Measurements from ENCODE around the gene DNAH14.
"Not testable (repeated sequence)": the region's sequence is repeated elsewhere in the genome, so short reads cannot be mapped to it uniquely, and the experiment has no call there.

The DNAH14 gene

DNA sequence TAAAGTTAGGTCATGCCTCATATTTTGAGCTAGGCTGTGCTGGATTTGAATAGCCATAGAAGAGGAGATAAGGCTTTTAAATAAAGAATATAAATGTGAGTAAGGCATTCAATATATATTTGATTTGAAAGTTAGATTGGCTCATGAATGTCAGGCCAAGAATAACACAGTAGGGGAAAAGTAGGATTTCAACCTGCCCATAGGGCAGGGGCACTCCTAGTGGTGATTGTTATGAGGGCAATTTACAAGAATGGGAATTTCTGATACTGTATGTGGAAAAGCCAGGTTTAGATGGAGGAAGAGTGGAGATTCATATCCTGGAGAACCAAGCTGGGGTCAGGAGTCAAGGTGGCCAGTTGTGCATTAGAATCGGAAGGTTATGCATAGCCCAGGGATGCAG lies 74.9 kb downstream of the DNAH14 start:
- no peak for DNase-seq

DNA sequence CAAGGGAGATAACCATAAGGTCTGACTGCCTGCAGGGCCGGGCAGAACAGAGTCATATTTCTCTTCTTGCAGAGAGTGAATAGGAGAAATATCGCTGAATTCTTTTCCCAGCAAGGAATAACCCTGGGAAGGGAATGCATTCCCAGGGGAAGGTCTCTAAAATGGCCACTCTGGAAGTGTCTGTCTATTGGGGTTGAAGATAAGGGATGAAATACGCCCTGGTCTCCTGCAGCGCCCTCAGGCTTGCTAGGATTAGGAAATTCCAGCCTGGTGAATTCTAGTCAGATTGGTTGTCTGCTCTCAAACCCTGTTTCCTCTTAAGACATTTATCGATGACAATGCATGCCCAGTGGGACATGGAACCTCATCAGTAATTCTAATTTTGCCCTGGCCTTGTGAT lies 76.9 kb downstream of the DNAH14 start:
- DNase-seq, result not testable (repeated sequence)

DNA sequence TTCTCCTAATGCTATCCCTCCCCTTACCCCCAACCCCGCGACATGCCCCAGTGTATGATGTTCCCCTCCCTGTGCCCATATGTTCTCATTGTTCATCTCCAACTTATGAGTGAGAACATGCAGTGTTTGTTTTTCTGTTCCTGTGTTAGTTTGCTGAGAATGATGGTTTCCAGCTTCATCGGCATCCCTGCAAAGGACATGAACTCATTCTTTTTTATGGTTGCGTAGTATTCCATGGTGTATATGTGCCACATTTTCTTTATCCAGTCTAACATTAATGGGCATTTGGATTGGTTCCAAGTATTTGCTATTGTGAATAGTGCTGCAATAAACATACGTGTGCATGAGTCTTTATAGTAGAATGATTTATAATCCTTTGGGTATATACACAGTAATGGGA lies 78.6 kb downstream of the DNAH14 start:
- DNase-seq, result not testable (repeated sequence)

DNA sequence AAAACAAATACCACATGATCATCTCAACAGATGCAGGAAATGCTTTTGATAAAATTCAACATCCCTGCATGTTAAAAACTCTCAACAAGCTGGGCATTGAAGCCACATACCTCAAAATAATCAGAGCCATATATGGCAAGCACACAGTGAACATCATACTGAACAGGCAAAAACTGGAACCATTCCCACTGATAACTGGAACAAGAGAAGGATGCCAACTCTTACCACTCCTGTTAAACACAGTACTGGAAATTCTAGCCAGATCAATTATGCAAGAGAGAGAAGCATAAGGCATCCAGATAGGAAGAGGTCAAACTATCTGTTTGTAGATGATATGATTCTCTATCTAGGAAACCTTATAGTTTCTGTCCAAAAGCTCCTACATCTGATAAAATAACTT lies 91.6 kb downstream of the DNAH14 start:
- no peak for DNase-seq

DNA sequence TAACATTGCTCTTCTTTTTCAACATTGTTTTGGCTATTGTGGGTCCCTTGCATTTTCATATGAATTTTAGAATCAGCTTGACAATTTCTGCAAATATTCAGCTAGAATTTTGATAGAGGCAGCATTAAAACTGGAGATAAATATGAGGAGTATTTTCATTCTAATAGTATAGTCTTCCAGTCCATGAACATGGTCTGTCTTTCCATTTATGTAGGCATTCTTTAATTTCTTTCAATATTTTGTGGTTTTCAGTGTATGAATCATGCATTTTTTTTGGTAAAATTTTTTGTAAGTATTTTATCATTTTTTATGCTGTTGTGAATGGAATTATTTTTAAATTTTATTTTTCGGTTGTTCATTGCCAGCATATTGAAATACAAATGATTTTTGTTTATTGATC lies 97.2 kb downstream of the DNAH14 start:
- no peak for DNase-seq

DNA sequence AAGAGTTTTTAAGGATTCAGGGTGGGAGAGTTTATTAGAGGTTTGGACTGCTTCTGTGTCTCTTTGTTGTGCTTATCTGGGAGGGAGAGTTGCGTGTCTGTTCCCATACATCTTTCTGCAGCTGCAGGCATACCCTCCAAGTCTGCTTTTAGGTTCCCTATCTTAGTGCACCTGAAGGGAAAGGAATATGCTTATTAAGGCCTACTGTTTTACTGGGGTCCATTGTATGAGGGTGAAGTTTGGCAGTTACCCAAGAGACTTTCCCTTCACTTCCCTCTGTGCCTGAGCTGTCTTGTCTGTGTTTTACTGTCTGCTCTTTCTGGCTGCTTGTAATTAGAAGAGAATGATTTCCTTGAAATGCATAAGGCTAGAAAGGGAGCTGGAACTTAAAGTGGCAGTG lies 107.0 kb downstream of the DNAH14 start:
- not testable (repeated sequence) for DNase-seq

DNA sequence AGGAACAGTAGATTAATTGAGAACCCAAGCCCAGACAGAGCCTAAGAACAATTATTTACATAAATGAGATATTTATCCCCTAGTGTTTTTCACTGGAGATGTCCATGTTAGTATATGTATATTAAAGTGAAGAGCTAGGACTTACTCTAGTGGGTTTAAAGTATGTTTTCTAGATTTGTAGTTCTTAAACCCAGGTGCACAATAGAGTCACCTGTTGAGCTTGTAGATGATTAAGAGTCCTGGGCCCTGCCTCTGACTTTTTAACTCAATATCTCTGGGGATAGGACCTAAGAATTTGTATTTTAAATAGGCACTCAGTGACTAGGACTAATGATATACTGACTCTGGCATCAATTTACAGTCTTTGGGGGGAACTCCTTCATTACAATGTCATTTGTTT lies 112.8 kb downstream of the DNAH14 start:
- no peak for DNase-seq

DNA sequence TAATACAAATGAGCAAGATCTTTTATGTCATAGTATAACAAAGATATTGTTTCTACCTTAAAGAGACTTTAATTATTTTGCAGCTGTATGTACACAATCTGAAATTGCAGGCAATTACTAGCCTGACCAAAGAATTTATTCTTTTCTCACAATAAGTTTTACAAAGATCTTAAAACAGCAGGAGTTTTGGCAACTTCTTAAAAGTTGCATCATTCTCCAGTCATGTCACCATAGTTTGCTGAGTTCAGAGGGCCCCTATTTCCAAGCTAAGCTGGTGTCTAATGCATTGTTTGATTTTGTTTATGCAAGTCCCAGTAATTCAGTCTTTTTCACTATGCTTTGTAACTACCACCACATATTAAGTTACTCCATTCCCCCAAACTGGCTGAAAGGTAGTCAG lies 114.8 kb downstream of the DNAH14 start:
- DNase-seq, result no peak

DNA sequence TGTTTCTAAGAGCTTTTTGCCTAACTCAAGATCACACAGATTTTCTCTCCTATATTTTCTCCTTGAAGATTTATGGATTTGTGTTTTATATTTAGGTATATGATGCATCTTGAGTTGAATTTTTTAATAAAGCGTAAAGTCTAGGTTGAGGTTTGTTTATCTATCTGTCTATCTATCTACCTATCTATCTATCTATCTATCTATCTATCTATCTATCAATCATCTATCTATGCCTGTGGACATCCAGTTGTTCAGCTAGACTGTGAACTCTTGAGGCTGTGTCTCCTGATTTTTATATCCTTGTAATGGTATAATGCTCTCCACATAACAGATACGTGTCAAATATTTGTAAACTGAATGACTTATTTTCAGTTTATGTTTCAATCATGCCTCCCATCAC lies 120.1 kb downstream of the DNAH14 start:
- DNase-seq, result no peak

DNA sequence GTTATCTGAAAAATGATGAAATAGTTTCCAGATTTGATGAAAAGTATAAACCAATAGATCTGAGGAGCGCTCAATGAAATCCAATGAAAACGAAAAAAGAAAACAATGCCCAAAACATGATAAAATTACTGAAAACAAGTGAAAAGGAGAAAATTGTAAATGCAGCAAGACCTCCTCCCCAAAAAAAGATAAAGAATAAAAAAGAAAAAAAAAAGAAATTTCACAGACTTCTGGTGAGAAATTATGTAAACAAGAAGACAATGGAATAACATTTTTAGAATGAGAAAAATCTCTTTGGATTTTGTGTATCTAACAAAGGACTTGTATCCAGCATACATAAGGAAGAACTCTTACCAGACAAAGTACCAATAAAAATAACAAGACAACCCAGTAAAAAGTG lies 134.2 kb downstream of the DNAH14 start:
- DNase-seq, result no peak

DNA sequence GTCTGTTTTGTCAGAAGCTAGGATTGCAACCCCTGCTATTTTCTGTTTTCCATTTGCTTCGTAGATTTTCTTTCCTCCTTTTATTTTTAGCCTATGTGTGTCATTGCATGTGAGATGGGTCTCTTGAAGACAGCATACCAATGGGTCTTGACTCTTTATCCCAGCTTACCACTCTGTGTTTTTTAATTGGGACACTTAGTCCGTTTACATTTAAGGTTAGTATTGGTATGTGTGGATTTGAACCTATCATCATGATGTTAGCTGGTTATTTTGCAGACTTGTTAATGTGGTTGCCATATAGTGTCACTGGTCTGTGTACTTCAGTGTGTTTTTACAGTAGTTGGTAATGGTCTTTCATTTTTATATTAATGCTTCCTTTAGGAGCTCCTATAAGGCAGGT lies 141.5 kb downstream of the DNAH14 start:
- no peak for DNase-seq

DNA sequence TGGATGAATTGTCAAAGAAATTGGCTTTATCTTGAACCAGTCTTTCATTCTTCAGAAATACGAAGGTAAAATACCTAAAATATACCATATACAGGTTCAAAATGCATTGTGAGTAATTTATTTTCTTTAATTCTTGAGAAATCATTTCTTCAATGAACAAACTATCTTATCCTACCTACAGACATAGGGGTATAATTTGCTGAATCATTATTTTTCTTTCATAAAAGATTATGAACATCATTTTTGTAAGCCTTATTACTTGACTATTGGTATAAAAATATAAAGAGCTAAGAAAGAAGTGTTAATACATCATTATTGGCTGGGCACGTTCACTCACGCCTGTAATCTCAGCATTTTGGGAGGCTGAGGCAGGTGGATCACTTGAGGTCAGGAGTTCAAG lies 167.7 kb downstream of the DNAH14 start:
- no peak for DNase-seq

DNA sequence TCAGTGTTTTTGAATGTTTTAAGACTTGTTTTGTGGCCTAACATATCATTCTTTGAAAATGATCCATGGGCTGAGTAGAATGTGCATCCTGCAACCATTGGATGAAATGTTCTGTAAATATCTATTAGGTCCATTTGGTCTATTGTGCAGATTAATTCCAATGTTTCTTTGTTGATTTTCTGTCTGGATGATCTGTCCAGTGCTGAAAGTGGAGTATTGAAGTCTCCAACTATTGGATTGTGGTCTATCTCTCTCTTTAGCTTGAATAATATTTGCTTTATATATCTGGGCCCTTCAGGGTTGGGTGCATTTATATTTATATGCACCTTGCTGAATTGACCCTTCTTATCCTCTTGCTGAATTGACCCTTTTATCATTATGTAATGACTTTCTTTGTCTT lies 181.5 kb downstream of the DNAH14 start:
- no peak for DNase-seq

DNA sequence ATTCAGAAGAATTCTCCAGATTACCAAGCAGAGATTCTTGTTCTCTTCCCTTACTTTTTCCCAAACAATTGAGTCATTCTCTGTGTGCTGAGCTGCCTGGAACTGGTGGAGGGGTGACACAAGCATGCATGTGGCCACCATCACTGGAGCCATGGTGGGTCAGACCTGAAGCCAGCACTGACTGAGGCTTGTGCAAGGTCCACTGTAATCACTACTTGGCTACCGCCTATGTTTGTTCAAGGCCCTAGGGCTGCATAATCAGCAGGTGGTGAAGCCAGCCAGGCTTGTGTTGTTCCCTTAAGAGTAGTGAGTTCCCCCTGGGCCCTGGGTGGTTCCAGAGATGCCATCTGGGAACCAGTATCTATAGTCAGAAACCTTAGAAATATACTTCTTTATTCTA lies 183.8 kb downstream of the DNAH14 start:
- no peak for DNase-seq

DNA sequence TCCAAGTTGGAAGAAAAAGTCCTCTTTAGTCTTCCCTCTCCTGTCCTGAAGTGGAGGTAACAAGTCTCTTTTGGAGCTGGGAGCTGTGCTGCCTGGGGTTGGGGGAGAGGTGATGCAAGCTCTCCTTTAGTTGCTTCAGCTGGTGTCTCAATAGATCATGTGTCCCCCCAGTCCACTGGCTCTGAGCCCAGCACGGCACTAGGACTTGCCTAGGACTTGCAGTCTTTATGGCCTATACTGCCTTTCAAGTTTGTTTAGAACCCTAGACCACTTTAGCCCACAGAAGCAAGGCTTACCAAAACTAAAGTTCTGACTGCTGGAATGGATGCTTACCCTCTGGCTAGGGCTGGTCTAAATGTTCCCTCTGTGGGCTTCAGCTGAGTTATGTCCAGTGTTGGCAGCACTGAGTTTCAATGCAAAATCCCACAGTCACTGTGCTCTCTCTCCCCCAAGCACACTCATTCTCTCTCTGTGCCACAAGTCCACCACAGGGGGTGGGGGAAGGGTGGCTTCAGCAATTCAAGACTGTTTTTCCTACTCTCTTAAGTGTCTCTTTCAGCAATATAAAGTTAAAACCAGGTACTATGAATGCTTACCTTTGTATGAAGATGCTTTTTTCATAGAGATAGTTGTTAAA lies 185.0 kb downstream of the DNAH14 start:
- DNase-seq, result no peak

DNA sequence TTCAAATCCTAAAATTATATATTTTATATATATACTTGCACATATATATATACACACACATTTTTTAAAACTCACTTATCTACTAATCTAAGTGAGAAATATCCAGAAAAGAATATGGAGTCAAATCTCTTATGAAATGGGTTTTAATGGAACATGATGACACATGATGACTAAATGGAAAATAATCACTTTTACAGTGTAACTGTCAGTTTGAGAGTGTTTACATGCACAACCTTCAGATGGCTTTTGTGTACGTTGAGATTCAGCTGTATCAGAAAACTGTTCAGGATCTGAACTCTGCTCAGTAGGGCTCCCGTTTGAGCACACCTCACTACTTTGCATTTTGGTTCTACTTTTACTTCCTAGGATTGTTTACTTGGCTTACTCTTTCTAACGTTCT lies 189.8 kb downstream of the DNAH14 start:
- DNase-seq, result no peak

DNA sequence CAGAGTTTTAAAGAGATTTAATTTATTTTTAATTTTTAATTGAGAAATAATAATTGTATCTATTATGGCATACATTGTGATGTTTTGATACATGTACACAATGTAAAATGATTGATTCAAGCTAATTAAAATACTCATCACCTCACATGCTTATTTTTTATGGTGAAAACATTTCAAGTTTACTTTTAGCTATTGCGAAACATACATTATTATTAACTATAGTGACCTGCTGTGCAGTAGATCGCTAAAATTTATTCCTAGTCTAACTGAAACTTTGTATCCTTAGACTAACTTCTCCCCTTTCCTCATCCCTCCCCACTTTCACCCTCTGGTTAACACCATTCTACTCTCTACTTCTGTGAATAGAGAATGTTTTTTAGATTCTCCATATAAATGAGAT lies 191.6 kb downstream of the DNAH14 start:
- DNase-seq, result no peak

DNA sequence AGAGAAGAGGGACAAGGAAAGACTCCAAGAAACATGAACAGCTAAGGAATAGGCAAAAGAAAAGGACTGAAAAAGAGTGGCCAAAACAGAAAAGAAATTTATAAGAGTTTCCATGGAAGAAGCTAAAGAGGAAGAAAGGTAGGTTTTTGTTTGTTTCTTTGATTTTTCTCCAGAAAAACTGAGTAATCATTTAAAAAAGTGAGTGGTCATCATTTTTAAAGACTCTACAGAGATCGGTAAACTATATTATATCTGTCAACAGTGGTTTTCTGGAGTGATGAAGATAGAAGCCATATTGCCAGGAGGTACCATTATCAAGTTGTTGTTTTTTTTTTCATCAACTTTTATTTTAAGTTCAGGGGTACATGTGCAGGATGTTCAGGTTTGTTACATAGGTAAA lies 202.4 kb downstream of the DNAH14 start:
- no peak for DNase-seq

DNA sequence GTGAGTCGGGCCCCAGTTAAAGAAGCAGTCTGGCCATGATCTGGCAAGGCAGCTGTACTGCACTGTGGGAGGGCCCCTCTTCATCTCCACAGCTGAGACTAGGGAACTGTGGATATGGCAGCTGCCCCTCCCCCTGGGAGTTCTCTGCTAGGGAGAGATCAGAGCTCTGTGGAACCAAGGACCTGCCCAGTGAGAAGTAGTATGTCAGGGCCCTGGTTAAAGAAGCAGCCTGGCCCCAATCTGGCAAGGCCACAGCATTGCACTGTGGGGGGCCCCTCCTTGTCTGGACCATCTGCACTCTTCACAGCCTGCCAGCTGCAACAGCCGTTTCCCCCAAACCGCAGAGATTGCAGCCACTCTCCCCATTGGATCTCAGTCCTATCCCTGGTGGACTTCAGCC lies 208.5 kb downstream of the DNAH14 start:
- DNase-seq, result no peak

DNA sequence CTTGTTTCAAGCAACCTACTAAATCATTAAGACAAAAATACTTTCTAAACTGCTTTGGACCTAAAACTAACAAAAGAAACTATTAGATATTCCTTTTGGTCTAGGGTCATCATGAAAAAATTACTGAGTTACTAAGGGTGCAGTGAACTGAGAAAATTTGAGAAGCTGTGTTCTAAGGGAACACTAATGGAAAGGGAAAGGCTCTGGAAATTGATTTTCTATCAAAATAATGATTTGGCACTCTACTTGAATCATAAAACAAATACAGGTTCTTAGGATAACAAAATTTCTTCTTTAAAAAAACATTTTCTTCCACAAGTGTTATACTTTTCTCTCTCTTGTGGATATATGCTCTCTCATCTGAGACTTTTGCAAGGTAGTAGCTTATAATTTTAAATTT lies 213.5 kb downstream of the DNAH14 start:
- DNase-seq, result no peak

DNA sequence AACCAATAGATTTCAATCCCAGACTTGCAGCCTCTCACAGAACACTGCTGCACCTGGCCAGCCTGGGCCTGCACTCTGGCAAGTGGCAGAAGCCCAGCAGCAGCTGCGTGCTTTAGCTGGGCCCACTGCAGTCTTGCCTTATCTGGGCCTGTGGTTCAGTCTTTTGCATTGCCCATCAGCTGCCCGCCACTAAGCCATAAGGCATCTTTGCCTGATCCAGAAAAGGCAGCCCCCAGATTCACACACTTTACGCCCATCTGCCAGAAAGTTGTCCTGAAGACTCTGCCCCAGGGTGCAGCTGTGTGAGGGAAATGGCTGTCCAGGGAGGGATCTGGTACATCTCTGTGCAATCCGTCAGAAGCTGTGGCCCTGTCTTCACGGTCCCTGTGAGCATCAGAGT lies 217.0 kb downstream of the DNAH14 start:
- no peak for DNase-seq

DNA sequence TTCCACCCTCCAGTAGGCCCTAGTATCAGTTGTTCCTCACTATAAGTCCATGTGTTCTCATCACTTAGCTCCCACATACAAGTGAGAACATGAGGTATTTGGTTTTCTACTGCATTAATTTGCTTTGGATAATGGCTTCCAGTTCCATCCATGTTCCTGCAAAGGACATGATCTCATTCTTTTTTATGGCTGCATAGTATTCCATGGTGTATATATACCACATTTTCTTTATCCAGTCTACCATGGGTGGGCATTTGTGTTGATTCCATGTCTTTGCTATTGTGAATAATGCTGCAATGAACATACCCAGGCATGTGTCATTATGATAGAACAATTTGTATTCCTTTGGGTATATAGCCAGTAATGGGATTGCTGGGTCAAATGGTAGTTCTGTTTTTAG lies 218.3 kb downstream of the DNAH14 start:
- not testable (repeated sequence) for DNase-seq

DNA sequence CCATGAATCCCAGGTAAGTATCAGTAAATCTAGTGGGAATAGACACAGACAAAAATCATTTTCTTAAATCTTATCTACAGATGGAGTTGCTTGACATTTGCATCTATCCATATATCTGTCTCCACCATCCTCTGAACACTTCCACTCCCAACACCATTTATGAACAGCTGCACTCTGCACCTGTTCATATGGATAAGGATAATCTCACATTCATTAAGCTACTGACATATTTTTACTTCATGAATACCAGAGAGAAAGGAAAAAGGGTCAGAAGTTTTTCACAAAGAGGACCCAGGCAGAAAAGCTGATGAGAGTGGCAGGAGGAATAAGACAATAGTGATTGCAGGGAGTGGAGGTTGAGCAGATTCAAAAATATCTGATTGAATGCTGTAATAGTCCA lies 222.6 kb downstream of the DNAH14 start:
- DNase-seq, result no peak

DNA sequence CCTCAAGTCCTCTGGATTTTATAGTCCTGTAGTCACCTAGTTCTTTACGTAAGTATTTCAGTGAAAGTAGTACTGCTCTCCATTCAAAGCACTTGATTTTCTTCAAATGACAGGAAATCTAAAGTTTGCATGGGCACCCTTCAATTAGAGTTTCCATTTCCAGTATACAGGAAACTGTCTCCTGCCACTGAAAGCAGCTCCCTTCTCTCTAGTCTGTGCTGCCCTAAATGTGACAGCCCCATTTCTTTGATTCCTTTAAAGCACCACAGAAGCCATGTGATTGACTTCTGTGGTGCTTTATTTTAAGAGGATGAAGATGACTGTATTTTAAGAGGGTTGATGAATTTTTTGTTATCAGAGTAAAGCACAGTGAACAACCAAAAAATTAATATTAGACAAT lies 226.1 kb downstream of the DNAH14 start:
- no peak for DNase-seq

DNA sequence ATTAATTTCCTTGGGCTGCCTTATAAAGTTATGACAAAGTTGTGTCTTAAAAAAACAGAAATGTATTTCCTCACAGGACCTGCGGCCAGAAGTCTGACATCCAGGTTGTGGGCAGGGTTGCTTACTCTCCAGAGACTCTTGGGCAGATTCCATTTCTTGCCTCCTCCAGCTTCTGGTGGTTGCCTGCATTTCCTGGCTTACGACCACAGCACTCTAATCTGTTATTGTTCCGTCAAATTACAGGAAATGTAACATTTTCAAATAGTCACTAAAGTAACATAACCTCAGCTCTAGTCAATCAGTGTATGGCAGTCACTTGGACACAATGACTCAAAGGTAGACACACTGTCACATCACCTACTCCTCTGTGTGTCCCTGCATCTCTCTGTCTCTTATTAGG lies 226.8 kb downstream of the DNAH14 start:
- DNase-seq, result no peak

DNA sequence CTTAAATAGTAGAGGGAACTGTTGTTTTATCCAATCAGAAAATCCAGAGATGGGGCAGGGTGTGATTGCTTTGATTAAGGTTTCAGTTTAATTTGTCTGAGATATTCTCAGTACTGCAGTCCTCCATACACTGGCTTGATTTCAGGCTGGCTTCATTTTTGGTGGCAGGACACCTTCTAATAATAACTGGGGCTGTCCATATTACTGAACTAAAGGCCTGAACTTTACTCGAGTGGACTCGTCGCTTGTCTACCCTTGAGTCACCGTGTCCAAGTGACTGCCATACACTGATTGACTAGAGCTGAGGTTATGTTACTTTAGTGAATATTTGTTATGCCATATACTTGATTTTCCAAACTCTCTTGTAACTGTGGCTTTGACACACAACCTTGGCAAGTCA lies 228.8 kb downstream of the DNAH14 start:
- DNase-seq, result no peak
